PC-9 (cell line): ENCODE results near the gene GNG7. TPM values are rescaled to one million over a fixed set of nuclear protein-coding genes. Genes with fewer than 3 reads are reported as not detected.

Source experiments
- BruUV-seq: library from RNA; stranded (reverse); fragments of 400-500 nt; replicated peaks from 2 replicates; lab custom pipeline; 2021; lab: Mats Ljungman, UMichigan
- CTCF ChIA-PET: fragments of 300-600 bp; sonication (Branson Sonifier 250); formaldehyde crosslinking; loops from one replicate; lab custom pipeline; 2022; ENCODE audit warnings: antibody characterized with exemption; lab: Charles Lee
- POLR2A ChIA-PET: fragments of 300-600 bp; sonication (Branson Sonifier 250); formaldehyde crosslinking; loops from one replicate; lab custom pipeline; 2022; ENCODE audit warnings: antibody characterized with exemption; ENCODE audit not compliant: unreplicated experiment; lab: Charles Lee
- DNase-seq, 2 experiments: peaks; one replicate each; pipeline versions ENCODE4 v3.0.0 to v3.0.0-alpha.2; 2015 to 2022; ENCODE audit warnings: mixed read lengths in 1 of 2
- H2AFZ ChIP-seq: fragments of 200-600 bp; sonication (generic); 2 replicates; pipeline ENCODE4 v1.8.1; 2017; ENCODE audit warnings: antibody characterized with exemption
- H3F3A ChIP-seq: fragments of 200-600 bp; sonication (generic); 2 replicates; pipeline ENCODE4 v1.8.1; 2017; ENCODE audit warnings: antibody characterized with exemption, mild to moderate bottlenecking, low read depth; ENCODE audit not compliant: insufficient read depth
- H3K27ac ChIP-seq: fragments of 200-600 bp; sonication (generic); 2 replicates; pipeline ENCODE4 v1.6.1; 2016; ENCODE audit warnings: mixed run types
- H3K27me3 ChIP-seq: fragments of 200-600 bp; sonication (generic); 2 replicates; pipeline ENCODE4 v1.6.1; 2016; ENCODE audit warnings: low read depth, mixed run types; ENCODE audit not compliant: insufficient read depth
- H3K36me3 ChIP-seq: fragments of 200-600 bp; sonication (generic); 2 replicates; pipeline ENCODE4 v1.6.1; 2016; ENCODE audit warnings: low read depth, mixed run types
- H3K4me1 ChIP-seq: fragments of 200-600 bp; sonication (generic); replicated peaks from 2 replicates; pipeline ENCODE4 v1.6.1; 2016; ENCODE audit warnings: mixed run types; ENCODE audit not compliant: insufficient read depth
- H3K4me2 ChIP-seq: fragments of 200-600 bp; sonication (generic); 2 replicates; pipeline ENCODE4 v1.6.1; 2017; ENCODE audit warnings: mixed run types
- H3K4me3 ChIP-seq: fragments of 200-600 bp; sonication (generic); 2 replicates; pipeline ENCODE4 v1.6.1; 2016; ENCODE audit warnings: mixed run types
- H3K79me2 ChIP-seq: fragments of 200-600 bp; sonication (generic); 2 replicates; pipeline ENCODE4 v1.6.1; 2017; ENCODE audit warnings: low read depth, mixed run types
- H3K9me2 ChIP-seq: fragments of 200-600 bp; sonication (generic); 2 replicates; pipeline ENCODE4 v1.8.1; 2017; ENCODE audit warnings: mild to moderate bottlenecking; ENCODE audit not compliant: insufficient read depth
- H3K9me3 ChIP-seq: fragments of 200-600 bp; sonication (generic); 2 replicates; pipeline ENCODE4 v1.8.1; 2016; ENCODE audit warnings: low read depth; ENCODE audit not compliant: insufficient read depth
- H4K20me1 ChIP-seq: fragments of 200-600 bp; sonication (generic); 2 replicates; pipeline ENCODE4 v1.8.1; 2017; ENCODE audit not compliant: insufficient read depth
- EZH2 ChIP-seq: fragments of 200-600 bp; sonication (generic); IDR thresholded peaks from 2 replicates; pipeline ENCODE4 v1.8.0; 2017; ENCODE audit warnings: antibody characterized with exemption, low read depth
- intact Hi-C: fragments of 100-400 bp; cut with micrococcal nuclease; formaldehyde crosslinking; loops from one replicate; pipeline ENCODE4 v1.10.0; 2022; ENCODE audit not compliant: unreplicated experiment
- total RNA-seq: library from RNA; stranded (reverse); gene quantifications from 2 replicates; pipeline ENCODE4 v1.2.3, GENCODE V29; 2021
- TF ChIP-seq, protein P1 (sequence below): fragments of 200-600 bp; sonication (generic); conservative IDR thresholded peaks from 2 replicates; pipeline ENCODE4 v1.6.1; 2017; ENCODE audit warnings: mixed run types, antibody characterized with exemption, mild to moderate bottlenecking, moderate library complexity

The GNG7 gene
- total RNA-seq, 1 experiment from 2014 or later, result 2.8 TPM

DNA sequence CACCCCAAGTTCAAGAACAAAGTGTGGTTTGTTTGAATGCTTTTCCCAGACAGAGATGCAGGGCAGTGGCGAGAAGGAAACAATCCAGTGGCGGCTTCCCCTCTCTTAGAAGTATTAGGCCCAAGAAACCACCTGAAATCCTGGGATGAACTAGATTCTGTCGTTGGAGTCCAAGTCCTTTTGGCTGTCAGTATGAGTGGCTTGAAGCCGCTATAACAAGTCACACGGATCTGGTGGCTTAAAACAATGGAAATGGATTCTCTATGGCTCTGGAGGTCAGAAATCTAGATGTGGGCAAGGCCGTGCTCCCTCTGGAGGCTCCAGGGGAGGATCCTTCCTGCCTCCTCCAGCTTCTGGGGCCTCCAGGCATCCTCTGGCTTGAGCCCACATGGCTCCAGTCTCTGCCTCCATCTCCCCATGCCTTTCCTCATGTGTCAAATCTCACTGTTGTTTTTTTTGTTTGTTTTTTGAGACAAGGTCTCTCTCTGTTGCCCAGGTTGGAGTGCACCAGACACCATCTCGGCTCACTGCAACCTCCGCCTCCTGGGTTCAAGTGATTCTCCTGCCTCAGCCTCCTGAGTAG lies 97.7 kb downstream of the GNG7 start:
- no peaks in the 10 kb centered on the region for H3K4me1 ChIP-seq
- H3K9me3 ChIP-seq, result no peaks in the 10 kb centered on the region
- H3K27me3 ChIP-seq, result no peaks in the 10 kb centered on the region
- TF ChIP-seq, protein P1, sequence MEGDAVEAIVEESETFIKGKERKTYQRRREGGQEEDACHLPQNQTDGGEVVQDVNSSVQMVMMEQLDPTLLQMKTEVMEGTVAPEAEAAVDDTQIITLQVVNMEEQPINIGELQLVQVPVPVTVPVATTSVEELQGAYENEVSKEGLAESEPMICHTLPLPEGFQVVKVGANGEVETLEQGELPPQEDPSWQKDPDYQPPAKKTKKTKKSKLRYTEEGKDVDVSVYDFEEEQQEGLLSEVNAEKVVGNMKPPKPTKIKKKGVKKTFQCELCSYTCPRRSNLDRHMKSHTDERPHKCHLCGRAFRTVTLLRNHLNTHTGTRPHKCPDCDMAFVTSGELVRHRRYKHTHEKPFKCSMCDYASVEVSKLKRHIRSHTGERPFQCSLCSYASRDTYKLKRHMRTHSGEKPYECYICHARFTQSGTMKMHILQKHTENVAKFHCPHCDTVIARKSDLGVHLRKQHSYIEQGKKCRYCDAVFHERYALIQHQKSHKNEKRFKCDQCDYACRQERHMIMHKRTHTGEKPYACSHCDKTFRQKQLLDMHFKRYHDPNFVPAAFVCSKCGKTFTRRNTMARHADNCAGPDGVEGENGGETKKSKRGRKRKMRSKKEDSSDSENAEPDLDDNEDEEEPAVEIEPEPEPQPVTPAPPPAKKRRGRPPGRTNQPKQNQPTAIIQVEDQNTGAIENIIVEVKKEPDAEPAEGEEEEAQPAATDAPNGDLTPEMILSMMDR, result no peak
- TF ChIP-seq EZH2, result no peak
- H3K4me3 ChIP-seq, result no peak overlapping the region
- no peaks in the 10 kb centered on the region for H4K20me1 ChIP-seq
- intact Hi-C loops, result no loop called here
- no peaks in the 10 kb centered on the region for H3F3A ChIP-seq
- DNase-seq, result no peak
- H2AFZ ChIP-seq, result no peak overlapping the region
- no peaks in the 10 kb centered on the region for H3K36me3 ChIP-seq
- H3K9me2 ChIP-seq, result no peaks in the 10 kb centered on the region
- ChIA-PET CTCF (no interaction called here), POLR2A (no interaction called here)
- H3K27ac ChIP-seq, result no peak overlapping the region
- H3K4me2 ChIP-seq, result no peak overlapping the region
- H3K79me2 ChIP-seq, result no peaks in the 10 kb centered on the region
- no TSS peak for BruUV-seq

DNA sequence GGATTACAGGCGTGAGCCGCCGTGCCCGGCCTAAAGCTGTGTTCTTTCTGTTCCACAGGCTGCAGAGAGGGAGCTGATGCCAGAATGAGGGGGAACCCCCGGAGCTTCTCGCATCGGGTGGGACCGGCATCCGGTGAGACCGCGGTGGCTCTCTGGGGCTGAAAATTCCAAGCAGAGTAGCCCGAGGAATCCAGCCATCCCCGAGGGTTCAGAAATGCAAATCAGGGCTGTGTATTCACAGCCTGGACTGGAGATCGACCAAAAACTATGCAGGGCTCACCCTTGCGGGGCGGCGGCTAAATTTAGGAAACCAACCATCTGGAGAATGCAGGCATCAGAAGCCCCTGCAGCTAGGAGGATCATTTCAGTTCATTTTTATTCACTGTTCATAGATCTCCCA lies 99.2 kb downstream of the GNG7 start:
- Histone ChIP-seq H3K9me3 (no peaks in the 10 kb centered on the region), H3K4me2 (no peak overlapping the region), H3K36me3 (no peaks in the 10 kb centered on the region), H3K27me3 (no peaks in the 10 kb centered on the region), H3K4me3 (no peak overlapping the region), H3K4me1 (no peaks in the 10 kb centered on the region), H3K79me2 (no peaks in the 10 kb centered on the region), H2AFZ (no peak overlapping the region), H4K20me1 (no peaks in the 10 kb centered on the region), H3F3A (no peaks in the 10 kb centered on the region), H3K9me2 (no peaks in the 10 kb centered on the region), H3K27ac (no peak overlapping the region)
- intact Hi-C loops, result no loop called here
- ChIA-PET CTCF (interaction anchor here (0.6 kb wide), 1 partner anchor 26 kb away, joined by 8 read pairs; no protein-coding TSS in a partner anchor), POLR2A (no interaction called here)
- BruUV-seq, result no TSS peak
- no peak for TF ChIP-seq EZH2
- no peak for DNase-seq

DNA sequence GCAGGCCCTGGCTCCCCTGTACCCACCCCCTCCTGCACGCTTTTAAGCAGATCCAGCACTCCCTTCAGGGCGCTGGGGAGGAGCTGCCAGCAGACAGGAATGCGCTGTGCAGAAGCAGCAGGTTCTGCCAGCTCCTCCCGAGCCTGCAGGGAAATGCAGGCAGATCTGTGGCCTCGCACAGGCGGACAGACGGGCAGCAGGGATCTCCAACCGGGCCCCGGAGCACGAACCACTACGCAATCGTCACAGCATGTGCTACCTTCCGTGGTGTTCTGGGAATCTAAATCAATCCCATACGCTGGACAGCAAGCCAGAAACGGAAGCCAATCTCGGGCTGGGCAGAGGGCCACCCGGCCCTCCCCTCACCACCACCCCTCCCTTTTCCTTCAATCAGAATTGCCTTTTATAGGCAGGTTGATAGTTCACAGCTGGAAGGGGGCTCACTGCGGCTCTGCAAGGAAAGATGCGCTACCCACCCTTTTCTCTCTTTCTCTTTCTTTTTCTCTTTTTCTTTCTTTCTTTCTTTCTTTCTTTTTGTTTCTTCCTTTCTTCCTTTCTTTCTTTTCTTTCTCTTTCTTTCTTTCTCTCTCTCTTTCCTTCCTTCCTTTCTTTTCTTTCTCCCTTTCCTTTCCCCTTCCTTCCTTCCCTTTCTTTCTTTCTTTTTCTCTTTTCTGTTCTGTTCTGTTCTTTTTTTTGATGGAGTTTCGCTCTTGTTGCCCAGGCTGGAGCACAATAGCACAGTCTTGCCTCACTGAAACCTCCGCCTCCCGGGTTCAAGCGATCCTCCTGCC lies 99.9 kb downstream of the GNG7 start:
- no peak overlapping the region for H3K27ac ChIP-seq
- POLR2A ChIA-PET, result interaction anchor here (0.6 kb wide), 1 partner anchor 127 kb away, joined by 9 read pairs; the partner anchor contains the start of gene GADD45B
- no TSS peak for BruUV-seq
- H3K9me3 ChIP-seq, result no peaks in the 10 kb centered on the region
- H3K27me3 ChIP-seq, result no peaks in the 10 kb centered on the region
- intact Hi-C loops, result no loop called here
- H3K4me3 ChIP-seq, result peak overlapping the region; percentile 26; the same call in 1 of the 2 replicates
- H3K79me2 ChIP-seq, result no peaks in the 10 kb centered on the region
- CTCF ChIA-PET, result no interaction called here
- no peaks in the 10 kb centered on the region for H3K9me2 ChIP-seq
- H2AFZ ChIP-seq, result peak overlapping the region; percentile 52; the same call in 1 of the 2 replicates
- H4K20me1 ChIP-seq, result no peaks in the 10 kb centered on the region
- DNase-seq, result peak; percentile 56 to 59
- H3F3A ChIP-seq, result no peaks in the 10 kb centered on the region
- no peaks in the 10 kb centered on the region for H3K4me1 ChIP-seq
- H3K36me3 ChIP-seq, result no peaks in the 10 kb centered on the region
- TF ChIP-seq, protein P1, result no peak
- no peak for TF ChIP-seq EZH2
- H3K4me2 ChIP-seq, result peak overlapping the region; percentile 76
